Endothelial cell of hepatic sinusoid (primary cell): ENCODE data around the gene LHFPL2.

Experiments used
- in situ Hi-C: cut with HindIII; loops from 2 replicates; pipeline ENCODE4 v1.10.0; 2017; ENCODE audit warnings: low sequenced_read_pairs

LHFPL2 gene

GRCh38 chr5:78666975-78667374 lies 18.4 kb upstream of the LHFPL2 start:
- in situ Hi-C loops = loop anchor here (5.0 kb wide), 1 partner anchor 100 kb away; no protein-coding TSS in a partner anchor

DNA sequence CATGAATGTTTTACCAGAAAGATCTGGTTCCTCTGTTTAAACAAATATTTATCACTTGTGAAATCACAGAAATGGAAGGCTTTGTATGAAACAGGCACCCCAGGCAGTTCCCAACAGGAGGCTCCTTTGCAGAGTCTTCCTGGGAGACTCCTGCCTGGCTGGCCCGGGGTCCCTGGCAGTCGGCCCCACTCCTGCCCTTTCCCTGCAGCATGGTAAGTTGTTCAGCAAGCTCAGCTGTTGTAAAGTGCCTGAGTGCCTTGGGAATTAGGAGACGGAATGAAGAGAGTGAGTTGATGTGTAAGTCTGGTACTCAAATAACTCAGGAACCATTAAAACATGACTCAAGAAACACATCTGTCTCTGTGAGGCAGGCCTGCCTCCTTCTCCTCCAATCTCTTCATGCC lies 17.5 kb upstream of the LHFPL2 start:
- in situ Hi-C loops = loop anchor here (5.0 kb wide), 1 partner anchor 101 kb away; no protein-coding TSS in a partner anchor

- in situ Hi-C loops = loop anchor here (5.0 kb wide), 1 partner anchor 102 kb away; no protein-coding TSS in a partner anchor
Observed at GRCh38 chr5:78665534-78665933, 17.0 kb upstream of the LHFPL2 start.

GRCh38 chr5:78662323-78662722 lies 13.8 kb upstream of the LHFPL2 start:
- in situ Hi-C loops = no loop called here

- in situ Hi-C loops = no loop called here
Observed at GRCh38 chr5:78661691-78662090, 13.1 kb upstream of the LHFPL2 start.

DNA sequence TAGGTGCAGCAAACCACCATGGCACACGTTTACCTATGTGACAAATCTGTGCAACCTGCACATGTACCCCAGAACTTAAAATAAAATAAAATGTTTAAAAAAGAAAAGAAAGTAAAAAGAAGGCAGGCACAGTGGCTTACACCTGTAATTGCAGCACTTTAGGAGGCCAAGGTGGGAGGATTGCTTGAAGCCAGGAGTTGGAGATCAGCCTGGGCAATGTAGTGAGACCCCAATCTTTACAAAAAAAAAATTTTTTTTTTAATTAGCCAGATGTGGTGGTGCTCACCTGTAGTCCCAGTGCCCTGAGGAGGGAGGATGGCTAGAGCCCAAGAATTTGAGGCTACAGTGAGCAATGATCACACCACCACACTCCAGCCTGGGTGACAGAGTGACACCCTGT lies 12.5 kb upstream of the LHFPL2 start:
- in situ Hi-C loops = no loop called here

- in situ Hi-C loops = no loop called here
Observed at GRCh38 chr5:78660401-78660800, 11.8 kb upstream of the LHFPL2 start.

GRCh38 chr5:78659714-78660113 lies 11.1 kb upstream of the LHFPL2 start:
- in situ Hi-C loops = no loop called here

DNA sequence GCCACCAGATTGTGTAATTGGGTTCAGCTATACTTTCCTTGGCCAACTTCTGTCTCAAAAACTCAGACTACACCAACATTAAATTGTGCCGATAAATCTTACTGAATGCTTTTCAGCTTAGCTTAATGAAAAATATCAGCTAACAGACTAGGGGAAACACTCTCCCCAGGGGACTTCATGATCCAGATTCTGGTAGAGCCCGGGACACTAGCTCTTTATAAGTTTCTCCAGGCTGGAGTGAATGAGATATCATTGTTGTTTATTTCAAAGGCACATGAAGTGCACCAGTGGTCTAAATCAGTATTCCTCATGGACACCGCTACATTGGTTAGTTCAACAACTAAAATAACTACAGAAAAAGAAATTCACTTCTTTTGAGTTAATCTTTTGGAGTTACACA lies 10.5 kb upstream of the LHFPL2 start:
- in situ Hi-C loops = no loop called here

GRCh38 chr5:78657201-78657600 lies 8.6 kb upstream of the LHFPL2 start:
- in situ Hi-C loops = no loop called here

- in situ Hi-C loops = no loop called here
Observed at GRCh38 chr5:78655746-78656290, 7.2 kb upstream of the LHFPL2 start.

- in situ Hi-C loops = no loop called here
Observed at GRCh38 chr5:78654386-78654785, 5.8 kb upstream of the LHFPL2 start.

DNA sequence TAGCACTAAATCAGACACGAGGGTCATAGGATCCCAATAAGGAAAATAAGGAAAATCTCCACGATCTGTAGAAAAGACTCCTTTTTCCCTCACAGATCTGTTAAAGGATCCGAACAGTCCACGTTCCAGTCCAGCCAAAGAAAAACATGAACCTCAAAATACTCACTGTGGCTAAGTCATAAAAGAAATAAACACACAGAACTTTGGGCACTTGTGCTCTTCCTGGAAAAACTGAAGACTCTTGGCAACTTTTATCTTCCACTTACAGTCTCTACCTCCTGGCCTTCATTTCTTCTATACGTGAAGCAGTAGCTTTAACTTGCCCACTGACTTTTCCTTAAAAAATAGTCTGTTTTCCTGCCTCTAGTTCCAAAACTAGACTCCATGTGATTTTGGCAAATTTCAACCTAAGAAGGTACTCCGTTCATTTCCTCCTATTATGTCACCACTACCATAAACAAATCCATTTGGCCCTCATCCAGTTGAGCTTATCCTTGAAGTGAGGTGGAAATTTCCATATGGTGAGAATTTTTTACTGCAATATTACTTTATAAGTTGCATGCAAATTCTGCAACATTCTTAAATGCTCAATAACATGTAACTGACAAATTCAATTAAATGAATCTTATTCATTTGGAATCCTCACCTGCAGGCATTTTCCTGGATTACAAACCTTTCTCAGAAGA lies 5.3 kb upstream of the LHFPL2 start:
- in situ Hi-C loops = no loop called here

DNA sequence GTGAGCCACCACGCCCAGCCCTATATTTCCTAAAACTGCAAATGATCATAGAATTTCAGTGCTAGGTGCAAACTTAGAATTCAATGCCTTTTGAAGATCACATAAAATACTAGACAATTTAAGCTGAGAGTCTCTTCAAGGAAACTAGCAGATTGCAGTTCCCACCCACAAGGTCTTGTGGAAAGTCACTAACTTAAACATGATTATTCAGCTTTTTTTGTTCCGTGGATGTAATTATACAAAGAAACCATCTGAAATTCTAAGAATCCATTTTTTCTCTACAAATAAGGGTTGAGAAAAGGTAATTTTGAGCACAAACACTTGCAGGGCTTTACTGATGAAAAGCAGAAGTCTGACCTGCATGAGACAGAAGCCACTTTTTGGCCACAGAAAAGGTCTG lies 4.5 kb upstream of the LHFPL2 start:
- in situ Hi-C loops = no loop called here

DNA sequence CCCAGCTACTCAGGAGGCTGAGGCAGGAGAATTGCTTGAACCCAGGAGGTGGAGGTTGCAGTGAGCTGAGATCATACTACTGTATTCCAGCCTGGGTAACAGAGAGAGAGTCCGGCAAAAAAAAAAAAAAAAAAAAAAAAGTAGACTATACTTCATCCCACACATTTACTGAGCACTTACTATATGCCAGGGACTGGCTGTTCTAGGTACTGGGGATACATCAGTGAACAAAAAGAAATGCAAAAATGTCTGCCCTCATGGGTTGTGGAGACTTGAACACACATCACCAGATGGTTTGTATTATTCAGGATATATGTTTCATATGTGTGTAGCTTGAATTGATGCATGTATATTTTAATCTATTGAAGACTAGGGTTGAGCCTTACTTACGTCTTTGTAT lies 2.9 kb upstream of the LHFPL2 start:
- in situ Hi-C loops = no loop called here

GRCh38 chr5:78650531-78650930 lies 2.0 kb upstream of the LHFPL2 start:
- in situ Hi-C loops = no loop called here

DNA sequence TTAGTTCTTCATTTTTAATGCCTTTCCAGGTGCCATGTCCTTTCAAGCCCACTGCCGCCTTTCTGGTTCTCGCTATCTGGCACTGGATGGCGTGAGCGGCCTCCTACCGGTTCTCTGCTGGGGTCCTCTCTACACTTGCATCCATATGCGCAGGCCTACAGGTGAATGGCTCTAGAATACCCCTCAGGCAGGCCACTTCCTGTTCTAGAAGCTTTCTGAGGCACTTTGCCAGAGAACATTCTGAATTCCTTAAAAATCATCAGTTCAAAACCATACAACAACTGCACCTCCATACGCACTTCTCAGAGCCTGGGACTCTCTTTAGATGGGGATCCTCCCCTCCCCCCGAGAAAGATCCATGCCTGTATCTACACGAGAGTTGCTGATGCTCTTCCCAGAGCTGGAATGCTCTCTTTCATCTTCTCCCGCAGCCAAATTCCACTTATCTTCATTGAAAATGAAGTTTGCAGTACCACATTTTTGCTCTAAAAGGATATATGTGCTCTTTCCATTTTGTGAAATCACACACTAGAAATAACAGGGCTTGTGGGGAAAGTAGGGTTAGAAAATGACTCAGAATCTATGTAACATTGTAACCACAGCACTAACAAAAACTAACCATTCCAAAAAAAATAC lies 1.4 kb upstream of the LHFPL2 start:
- in situ Hi-C loops = no loop called here

- in situ Hi-C loops = no loop called here
Observed at GRCh38 chr5:78649211-78649695, 681 bp upstream of the LHFPL2 start.

DNA sequence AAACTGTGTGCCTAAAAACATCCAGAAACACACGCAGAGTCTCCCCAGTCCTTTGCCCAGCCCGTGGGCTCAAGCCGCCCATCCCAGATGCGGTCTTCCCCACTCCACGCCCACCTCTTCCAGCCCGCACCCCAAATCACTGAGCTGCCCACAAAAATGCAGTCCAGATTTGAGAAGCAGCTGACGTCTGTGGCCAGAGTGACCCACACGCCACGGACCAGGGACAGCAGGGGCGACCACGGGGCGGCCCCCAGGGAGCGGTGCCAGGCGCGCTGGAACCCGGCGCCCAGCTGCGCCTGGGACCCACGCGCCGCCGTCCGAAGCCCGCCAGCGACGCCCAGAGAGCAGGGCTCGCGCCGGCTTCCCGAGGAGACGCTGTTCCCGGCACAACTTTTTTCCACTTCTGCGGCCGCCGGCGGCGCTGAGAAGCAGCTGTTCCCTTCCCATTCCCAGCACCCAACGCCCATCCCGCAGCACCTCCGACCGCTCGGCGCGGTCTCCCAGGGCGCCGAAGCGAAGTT lies 674 bp downstream of the LHFPL2 start:
- in situ Hi-C loops = no loop called here

DNA sequence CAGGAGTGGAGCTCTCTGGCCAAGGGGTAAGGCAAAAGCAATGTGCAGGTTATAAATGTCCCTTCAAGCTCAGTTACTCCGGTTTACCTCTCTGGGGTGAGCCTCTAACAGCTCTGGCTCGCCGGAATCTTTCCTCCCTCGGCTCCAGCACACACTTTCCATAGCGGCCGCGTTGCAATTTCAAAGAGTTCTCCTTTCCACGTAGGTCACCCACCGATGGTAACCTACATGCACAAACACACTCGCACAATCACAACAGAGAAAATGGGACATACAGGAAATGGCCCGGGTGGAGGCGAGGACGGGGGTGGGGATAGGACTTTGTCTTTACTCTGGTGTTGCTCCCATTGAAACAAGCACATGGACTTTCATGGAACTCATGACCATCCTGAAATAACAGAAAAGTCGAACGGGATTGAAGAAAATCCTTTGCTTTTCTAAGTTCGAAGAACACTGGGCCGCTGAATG lies 1.2 kb downstream of the LHFPL2 start:
- in situ Hi-C loops = no loop called here

GRCh38 chr5:78644741-78645300 lies 3.8 kb downstream of the LHFPL2 start:
- in situ Hi-C loops = no loop called here
